Astrocyte (in vitro differentiated cells and primary cell): ENCODE results near the gene B3GALT4.

ENCODE experiments used
- CTCF ChIP-seq: IDR thresholded peaks from 2 replicates; pipeline ENCODE4 v1.5.1; 2011; ENCODE audit warnings: low read depth, mild to moderate bottlenecking, inconsistent platforms, low read length, moderate library complexity; ENCODE audit not compliant: insufficient read depth
- EZH2 ChIP-seq: IDR thresholded peaks from 2 replicates; pipeline ENCODE4 v1.6.1; 2012; ENCODE audit warnings: mild to moderate bottlenecking, low read length, inconsistent platforms; ENCODE audit not compliant: insufficient read depth

GRCh38 chr6:33314515-33314942 is 37.6 kb downstream of the B3GALT4 start:
- no peak for TF ChIP-seq CTCF
- TF ChIP-seq EZH2 = no peak
